Activated T-helper 1 cell treated with anti-CD3 and anti-CD28 coated beads, Interleukin-12 subunit alpha, Interleukin-12 subunit beta, Interleukin-2, Interleukin-4 antibody, amounts not matched to agents 30 ng/mL and 10 ng/mL and 1 ng/mL, durations not matched to agents 14 hours and 24 hours and 36 hours (primary cell): ENCODE results near the gene CHST3. TPM values are rescaled to one million over a fixed set of nuclear protein-coding genes. Genes with fewer than 3 reads are reported as not detected.
"Not testable (repeated sequence)": the region's sequence is repeated elsewhere in the genome, so short reads cannot be mapped to it uniquely, and the experiment has no call there.

Source experiments
- DNase-seq: peaks from one replicate; pipeline ENCODE4 v3.0.0; 2021; ENCODE audit warnings: low spot score
- H3K27ac Mint-ChIP-seq: one replicate; pipeline ENCODE4 v1.8.0; 2021; ENCODE audit warnings: mild to moderate bottlenecking, mixed read lengths
- H3K27me3 Mint-ChIP-seq: one replicate; pipeline ENCODE4 v1.8.0; 2022; ENCODE audit warnings: mild to moderate bottlenecking, moderate library complexity, mixed read lengths; ENCODE audit not compliant: insufficient read depth
- H3K36me3 Mint-ChIP-seq: one replicate; pipeline ENCODE4 v1.8.0; 2021; ENCODE audit warnings: low read depth, mixed read lengths
- H3K4me1 Mint-ChIP-seq: one replicate; pipeline ENCODE4 v1.8.0; 2021; ENCODE audit warnings: low read depth, mixed read lengths
- H3K4me3 Mint-ChIP-seq: one replicate; pipeline ENCODE4 v1.8.0; 2021; ENCODE audit warnings: mild to moderate bottlenecking, moderate library complexity, mixed read lengths
- H3K9me3 Mint-ChIP-seq: one replicate; pipeline ENCODE4 v1.8.0; 2021; ENCODE audit warnings: mixed read lengths
- intact Hi-C: fragments of 100-400 bp; cut with micrococcal nuclease; formaldehyde crosslinking; loops from one replicate; pipeline ENCODE4 v1.15.1; 2024
- total RNA-seq: library from RNA; stranded (reverse); gene quantifications from 2 replicates; pipeline ENCODE4 v1.2.3, GENCODE V29; 2022

The CHST3 gene
- total RNA-seq, 1 donor from 2014 or later = 0.16 TPM

DNA sequence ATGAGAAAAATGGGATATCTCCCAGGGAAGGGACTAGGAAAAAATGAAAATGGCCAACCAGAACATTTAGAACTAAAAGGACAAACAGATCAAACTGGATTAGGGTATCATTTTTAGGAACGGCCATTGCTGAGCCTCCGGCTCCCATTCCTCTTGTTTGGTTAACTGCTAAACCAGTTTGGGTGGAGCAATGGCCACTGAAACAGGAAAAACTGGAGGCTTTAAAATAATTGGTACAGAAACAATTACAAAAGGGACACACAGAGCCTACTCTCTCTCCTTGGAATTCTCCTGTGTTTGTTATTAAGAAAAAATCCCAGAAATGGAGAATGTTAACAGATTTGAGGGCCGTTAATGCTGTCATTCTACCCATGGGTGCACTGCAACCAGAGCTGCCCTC is 4.7 kb upstream of the CHST3 start:
- H3K27me3 Mint-ChIP-seq = peaks cover 51% of the 10 kb centered on the region
- H3K9me3 Mint-ChIP-seq = peaks cover 11% of the 10 kb centered on the region
- intact Hi-C loops = loop anchor here (10.0 kb wide), 1 partner anchor 265 kb away; no protein-coding TSS in a partner anchor
- H3K27ac Mint-ChIP-seq = no peak overlapping the region
- peaks cover 3% of the 10 kb centered on the region for H3K36me3 Mint-ChIP-seq
- no peaks in the 10 kb centered on the region for H3K4me1 Mint-ChIP-seq
- no peak overlapping the region for H3K4me3 Mint-ChIP-seq
- no peak for DNase-seq

DNA sequence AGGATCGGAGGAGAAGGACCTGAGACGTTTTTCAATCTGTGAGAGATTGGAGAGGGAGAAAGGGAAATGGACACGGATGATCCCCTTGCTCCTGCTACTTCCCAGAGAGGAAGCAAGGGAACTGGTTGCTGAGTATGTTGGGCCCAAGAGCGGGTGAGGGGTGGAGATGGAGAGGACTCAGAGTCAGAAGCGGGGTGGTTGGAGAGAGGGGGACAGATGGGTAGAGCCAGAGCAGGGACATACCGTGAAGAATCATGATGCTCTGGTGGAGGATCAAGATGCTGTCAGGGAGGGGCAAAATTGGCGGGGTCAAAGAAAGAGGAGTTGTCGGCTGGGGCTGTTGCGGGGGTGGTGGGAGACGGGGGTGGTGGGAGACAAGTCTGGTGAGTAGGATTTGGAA is 2.4 kb upstream of the CHST3 start:
- Mint-ChIP-seq H3K4me1 (peaks cover 5% of the 10 kb centered on the region), H3K27me3 (peaks cover 72% of the 10 kb centered on the region), H3K4me3 (no peak overlapping the region), H3K27ac (no peak overlapping the region), H3K9me3 (no peaks in the 10 kb centered on the region), H3K36me3 (no peaks in the 10 kb centered on the region)
- intact Hi-C loops = no loop called here
- DNase-seq = no peak

DNA sequence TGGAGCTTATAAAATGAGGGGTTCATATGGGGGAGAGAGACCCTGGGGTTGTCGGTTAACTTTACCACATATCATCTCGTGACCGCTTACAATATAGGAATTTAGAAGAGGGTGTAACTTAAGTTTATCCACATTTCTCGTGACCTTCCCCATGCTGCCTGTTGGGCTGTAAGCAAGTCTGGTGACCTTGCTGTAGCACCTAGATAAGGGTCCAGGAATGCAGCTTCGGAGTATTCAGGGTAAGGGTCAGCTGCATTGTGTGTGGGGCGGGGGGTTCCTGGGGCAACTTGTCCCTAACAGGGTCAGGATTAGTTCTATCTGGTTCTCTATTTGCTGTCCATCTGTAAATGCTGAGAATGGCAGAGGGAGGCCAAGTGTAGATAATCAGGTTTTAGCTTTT is 1.3 kb upstream of the CHST3 start:
- Mint-ChIP-seq H3K4me1 (peaks cover 5% of the 10 kb centered on the region), H3K27ac (no peak overlapping the region), H3K4me3 (no peak overlapping the region), H3K9me3 (no peaks in the 10 kb centered on the region), H3K27me3 (peaks cover 74% of the 10 kb centered on the region), H3K36me3 (no peaks in the 10 kb centered on the region)
- DNase-seq = no peak
- intact Hi-C loops = no loop called here

DNA sequence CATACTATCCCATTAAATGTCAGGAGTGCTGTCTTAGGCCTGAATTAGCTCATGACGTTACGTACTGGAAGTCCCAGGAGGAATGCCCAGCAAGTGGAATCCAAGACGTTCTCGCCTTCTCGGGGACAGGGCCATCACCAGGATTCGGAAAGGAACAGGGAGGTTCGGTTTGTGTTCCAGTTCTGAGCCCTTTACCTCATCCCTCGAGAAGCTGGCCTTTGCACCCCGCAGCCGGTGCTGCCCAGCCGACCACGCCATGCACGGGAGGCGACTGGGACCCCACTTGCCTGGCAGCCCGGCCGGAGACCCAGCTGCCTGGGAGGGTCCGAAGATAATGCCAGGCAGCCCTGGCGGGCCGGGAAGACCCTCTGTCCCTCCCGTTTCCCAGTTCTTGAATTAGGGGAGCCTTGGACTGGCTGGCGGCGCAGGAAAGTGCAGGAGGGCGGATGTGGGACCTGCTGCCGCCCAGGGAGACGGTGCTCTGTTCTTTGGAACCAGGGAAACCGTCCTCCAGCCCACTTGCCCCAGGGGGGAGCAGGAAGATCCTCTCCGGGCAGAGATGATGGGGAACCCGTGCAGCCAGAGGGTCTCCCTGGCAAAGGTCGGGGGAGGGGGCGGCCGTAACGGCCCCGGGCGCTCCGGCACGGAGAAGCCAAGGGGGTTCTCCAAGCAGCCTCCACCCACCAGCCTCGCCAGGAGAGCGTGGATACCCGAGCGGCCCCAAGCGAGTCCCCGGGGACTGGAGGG is 671 bp upstream of the CHST3 start:
- Mint-ChIP-seq H3K4me3 (no peak overlapping the region), H3K27ac (no peak overlapping the region), H3K9me3 (no peaks in the 10 kb centered on the region), H3K27me3 (peaks cover 68% of the 10 kb centered on the region), H3K36me3 (no peaks in the 10 kb centered on the region), H3K4me1 (peaks cover 5% of the 10 kb centered on the region)
- no peak for DNase-seq
- intact Hi-C loops = no loop called here

DNA sequence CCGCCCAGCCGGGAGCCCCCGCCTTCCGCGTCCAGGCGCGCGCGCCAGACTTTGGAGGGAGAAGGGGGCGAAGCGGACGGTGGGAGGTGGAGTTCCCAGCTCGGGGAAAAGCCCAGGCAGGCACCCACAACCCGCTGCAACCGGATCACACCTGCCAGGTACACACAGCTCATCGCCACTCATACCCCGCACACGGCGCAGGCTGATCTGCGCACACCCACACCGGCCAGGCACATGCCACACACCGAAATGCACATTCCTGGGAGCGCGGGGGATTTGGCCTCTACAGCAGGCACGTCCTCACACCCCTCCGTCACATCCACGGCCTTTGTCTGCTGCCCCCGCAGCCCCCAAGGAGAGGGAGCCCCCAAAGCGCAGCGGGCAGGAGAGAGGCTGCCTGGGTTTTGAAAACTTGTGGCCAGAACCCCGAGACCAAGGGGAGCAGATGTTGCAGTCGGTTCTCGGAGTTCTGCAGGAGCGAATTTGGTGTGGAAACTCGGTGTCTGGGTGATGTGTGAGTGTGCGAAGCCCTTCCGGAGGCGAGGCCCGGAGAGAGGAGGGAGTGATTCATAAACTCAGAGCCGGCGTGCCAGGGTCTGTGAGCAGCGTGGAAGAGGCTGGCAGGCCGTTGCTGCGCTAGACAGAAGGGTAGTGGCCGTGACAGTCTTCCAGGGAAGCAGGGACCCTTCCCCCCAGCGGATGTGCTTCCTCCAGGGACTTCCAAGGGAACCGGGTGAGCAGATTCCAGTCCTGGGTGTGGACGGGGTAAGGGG is 734 bp downstream of the CHST3 start:
- Mint-ChIP-seq H3K4me3 (peak overlapping the region; percentile 69), H3K9me3 (no peaks in the 10 kb centered on the region), H3K4me1 (peaks cover 5% of the 10 kb centered on the region), H3K27ac (no peak overlapping the region), H3K36me3 (no peaks in the 10 kb centered on the region), H3K27me3 (peaks cover 55% of the 10 kb centered on the region)
- DNase-seq = no peak
- intact Hi-C loops = no loop called here

DNA sequence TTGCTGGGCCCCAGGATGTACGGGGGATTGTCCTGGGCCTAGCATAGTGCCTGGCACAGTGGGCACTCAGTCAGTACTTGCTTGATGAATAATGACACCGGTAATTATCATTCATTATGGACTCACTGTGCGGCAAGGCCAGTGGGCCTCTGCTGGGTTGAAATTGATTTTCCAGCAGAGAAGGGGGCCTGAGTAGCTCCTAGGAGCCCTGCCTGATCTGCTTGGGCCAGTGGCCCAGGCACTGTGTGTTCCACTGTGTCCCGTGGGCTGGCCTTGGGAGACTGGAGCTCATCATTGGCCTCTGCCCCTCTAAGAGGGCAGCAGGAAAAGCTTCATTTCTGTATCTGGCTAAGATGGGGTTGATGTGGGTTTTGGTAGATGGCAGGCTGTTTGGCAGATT is 1.4 kb downstream of the CHST3 start:
- H3K9me3 Mint-ChIP-seq = no peaks in the 10 kb centered on the region
- intact Hi-C loops = no loop called here
- H3K27me3 Mint-ChIP-seq = peaks cover 48% of the 10 kb centered on the region
- DNase-seq = no peak
- H3K36me3 Mint-ChIP-seq = no peaks in the 10 kb centered on the region
- peaks cover 5% of the 10 kb centered on the region for H3K4me1 Mint-ChIP-seq
- H3K4me3 Mint-ChIP-seq = peak overlapping the region; percentile 53
- H3K27ac Mint-ChIP-seq = no peak overlapping the region

DNA sequence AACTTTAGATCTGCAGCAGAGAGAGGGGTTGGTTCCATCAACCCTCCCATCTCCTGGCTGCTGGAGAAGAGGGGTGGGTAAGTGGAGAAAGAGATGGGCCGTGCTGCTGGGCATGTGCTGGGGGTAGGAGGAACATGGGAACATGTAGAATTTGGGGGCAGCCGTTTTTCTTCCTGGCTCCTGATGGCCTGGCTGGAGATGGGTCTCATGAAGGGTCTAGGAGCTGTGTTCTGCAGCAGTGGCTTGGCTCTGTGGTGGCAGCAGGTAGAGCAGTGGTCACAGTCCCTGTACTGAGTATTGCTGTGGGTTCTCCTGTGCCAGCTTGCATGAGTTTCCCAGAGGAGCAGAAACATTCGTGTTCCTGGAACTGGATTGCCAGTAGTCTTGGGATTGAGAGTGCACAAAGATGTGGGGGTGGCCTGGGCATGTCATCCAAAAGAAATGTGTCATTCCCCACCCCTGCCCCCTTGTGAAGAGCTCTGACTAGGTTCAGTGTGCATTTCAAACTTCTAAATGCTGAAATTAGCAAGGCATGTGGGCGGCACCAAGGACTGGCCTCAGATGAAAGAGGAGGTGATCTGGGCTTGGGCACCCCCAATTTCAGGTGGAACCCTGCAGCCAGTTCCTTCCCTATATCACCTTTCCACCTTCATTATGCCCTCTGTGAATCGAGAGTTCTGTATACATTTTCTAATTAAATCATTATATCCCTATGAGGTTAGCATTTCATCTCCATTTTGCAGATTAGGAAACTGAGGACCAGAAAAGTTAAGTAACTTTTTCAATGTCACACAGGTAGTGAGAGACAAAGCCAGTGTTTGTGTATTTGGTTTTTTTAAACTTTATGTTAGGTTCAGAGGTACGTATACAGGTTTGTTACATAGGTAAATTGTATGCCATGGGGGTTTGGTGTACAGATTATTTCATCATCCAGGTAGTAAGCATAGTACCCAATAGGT is 2.1 kb downstream of the CHST3 start:
- intact Hi-C loops = no loop called here
- H3K4me1 Mint-ChIP-seq = peaks cover 5% of the 10 kb centered on the region
- H3K4me3 Mint-ChIP-seq = peak overlapping the region; percentile 53
- peaks cover 43% of the 10 kb centered on the region for H3K27me3 Mint-ChIP-seq
- no peak for DNase-seq
- no peaks in the 10 kb centered on the region for H3K9me3 Mint-ChIP-seq
- H3K36me3 Mint-ChIP-seq = no peaks in the 10 kb centered on the region
- H3K27ac Mint-ChIP-seq = no peak overlapping the region

DNA sequence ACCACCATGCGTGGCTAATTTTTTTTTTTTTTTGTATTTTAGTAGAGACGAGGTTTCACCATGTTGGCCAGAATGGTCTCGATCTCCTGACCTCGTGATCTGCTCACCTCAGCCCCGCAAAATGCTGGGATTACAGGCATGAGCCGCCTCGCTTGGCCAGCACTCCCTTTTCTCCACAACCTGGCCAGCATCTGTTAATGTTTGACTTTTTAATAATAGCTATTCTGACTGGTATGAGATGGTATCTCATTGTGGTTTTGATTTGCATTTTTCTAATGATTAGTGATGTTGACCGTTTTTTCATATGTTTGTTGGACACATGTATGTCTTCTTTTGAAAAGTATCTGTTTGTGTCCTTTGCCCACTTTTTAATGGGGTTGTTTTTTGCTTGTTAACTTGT is 3.8 kb downstream of the CHST3 start:
- H3K9me3 Mint-ChIP-seq, H3K36me3 Mint-ChIP-seq, H3K4me3 Mint-ChIP-seq, H3K4me1 Mint-ChIP-seq, DNase-seq, H3K27ac Mint-ChIP-seq, intact Hi-C loops: not testable (repeated sequence)
- H3K27me3 Mint-ChIP-seq = peaks cover 28% of the 10 kb centered on the region

DNA sequence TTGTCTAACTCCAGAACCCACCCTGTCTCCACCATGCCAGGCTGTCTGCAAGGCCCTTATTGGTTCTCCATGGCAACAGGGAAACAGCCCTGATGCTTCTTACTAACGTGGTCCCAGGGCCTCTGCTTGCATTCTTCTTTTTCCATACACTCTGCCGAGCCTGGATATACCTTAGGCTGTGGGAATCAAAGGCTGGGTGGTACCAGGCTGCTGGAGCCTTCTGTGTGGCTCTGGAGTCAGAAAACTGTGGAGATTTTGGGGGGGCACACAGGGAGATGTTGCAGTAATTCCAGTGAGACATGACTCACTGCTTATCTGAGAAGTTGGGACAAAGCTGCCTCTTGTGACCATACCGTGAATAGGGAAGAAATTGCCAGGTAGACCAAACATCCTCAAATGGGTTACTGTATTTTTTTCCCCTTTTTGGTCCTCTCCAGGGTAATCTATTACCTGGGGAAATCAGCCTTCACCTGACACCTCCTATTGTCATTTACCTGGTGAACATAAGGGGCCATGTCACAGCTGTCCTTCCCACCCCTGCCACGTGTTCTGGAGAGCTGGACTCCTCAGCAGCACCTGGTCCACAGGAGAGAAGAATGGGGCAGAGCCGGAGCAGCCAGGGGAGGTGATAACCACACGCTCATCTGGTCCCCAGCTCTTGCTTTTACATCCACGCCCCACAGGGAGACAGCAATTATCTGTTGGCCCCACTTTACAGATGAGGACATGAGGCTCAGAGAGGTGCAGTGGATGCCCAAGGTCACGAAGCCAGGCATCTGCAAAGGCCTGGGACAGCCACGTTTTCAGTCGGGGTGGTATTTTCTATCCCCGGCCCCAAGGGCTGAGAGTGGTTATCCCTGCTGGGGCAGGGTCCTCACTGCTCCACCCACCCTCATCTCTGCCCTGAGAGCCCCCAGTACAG is 4.6 kb downstream of the CHST3 start:
- intact Hi-C loops = no loop called here
- peaks cover 11% of the 10 kb centered on the region for H3K4me1 Mint-ChIP-seq
- no peak overlapping the region for H3K4me3 Mint-ChIP-seq
- no peak overlapping the region for H3K27ac Mint-ChIP-seq
- no peaks in the 10 kb centered on the region for H3K9me3 Mint-ChIP-seq
- H3K36me3 Mint-ChIP-seq = no peaks in the 10 kb centered on the region
- H3K27me3 Mint-ChIP-seq = peaks cover 24% of the 10 kb centered on the region
- no peak for DNase-seq

DNA sequence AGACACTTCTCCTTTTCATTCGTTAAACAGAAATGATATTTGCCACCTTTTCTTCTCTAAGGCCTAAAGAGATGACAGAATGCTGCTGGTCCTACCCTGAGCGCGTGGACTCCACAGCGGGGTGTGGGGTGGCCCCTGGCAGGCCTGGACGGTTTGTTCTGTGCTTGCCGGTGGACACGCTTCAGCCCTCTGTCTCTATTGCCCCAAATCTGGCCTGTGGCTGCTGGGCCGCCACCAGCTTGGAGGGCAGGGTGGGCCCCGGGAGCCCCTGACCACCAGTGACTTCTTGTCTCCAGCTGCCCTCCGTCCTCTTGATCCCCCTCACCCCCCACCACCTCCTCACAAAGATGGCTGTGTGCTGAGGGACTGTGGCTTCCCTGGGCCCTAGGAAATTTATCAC is 5.7 kb downstream of the CHST3 start:
- peaks cover 16% of the 10 kb centered on the region for H3K4me1 Mint-ChIP-seq
- H3K27me3 Mint-ChIP-seq = peaks cover 22% of the 10 kb centered on the region
- H3K9me3 Mint-ChIP-seq = no peaks in the 10 kb centered on the region
- H3K4me3 Mint-ChIP-seq = no peak overlapping the region
- H3K36me3 Mint-ChIP-seq = no peaks in the 10 kb centered on the region
- H3K27ac Mint-ChIP-seq = no peak overlapping the region
- intact Hi-C loops = loop anchor here (5.0 kb wide), 1 partner anchor 73 kb away; no protein-coding TSS in a partner anchor
- no peak for DNase-seq

DNA sequence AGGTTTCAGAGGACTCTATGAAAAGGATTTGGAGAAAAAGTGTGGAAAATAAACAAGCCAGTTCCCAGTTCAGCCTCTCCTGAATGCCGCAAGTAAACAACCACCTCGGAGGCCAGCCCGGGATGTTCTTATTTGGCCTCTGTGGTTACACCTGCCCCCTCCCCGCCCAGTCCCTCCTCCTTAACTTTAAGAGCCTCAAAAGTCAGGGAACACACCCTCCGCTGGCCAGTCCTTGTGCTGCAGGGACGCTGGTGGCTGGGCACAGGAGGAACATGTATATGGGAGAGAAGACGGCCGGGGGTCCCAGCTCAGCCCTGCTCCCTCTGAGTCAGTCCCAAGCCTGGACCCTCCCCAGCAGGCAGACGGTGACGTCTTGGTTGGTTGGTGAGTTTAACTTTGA is 6.1 kb downstream of the CHST3 start:
- intact Hi-C loops = loop anchor here (5.0 kb wide), 1 partner anchor 73 kb away; no protein-coding TSS in a partner anchor

DNA sequence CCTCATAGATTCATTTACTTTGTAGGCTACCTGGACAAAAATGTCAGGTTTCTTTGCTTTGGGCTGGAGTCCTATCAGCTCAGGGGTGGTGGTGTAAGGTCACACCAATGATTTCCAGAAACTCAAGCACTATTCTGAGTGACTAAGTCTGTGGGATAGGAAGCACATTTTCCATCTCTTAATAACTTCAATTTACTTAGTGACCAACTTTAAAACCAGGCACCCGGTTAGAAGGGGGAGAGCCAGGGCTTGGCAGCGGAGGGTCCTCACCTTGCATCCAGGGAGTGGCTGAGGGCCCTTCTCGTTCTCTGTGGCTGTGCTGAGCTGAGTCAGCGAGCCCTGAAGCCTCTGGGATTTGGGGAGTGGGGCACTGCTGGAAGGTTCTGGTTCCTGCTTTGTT is 6.7 kb downstream of the CHST3 start:
- peaks cover 13% of the 10 kb centered on the region for H3K4me1 Mint-ChIP-seq
- H3K36me3 Mint-ChIP-seq = no peaks in the 10 kb centered on the region
- peaks cover 12% of the 10 kb centered on the region for H3K27me3 Mint-ChIP-seq
- intact Hi-C loops = loop anchor here (5.0 kb wide), 1 partner anchor 74 kb away; no protein-coding TSS in a partner anchor
- H3K4me3 Mint-ChIP-seq = no peak overlapping the region
- H3K9me3 Mint-ChIP-seq = no peaks in the 10 kb centered on the region
- no peak overlapping the region for H3K27ac Mint-ChIP-seq
- DNase-seq = no peak

More for the DNA sequence above, 6.1 kb downstream of the CHST3 start:
- Mint-ChIP-seq H3K4me3 (no peak overlapping the region), H3K4me1 (peaks cover 13% of the 10 kb centered on the region), H3K9me3 (no peaks in the 10 kb centered on the region), H3K27me3 (peaks cover 18% of the 10 kb centered on the region), H3K36me3 (no peaks in the 10 kb centered on the region), H3K27ac (no peak overlapping the region)
- DNase-seq = no peak
